PC-3 (cell line): ENCODE results near the gene KLK1. TPM values are rescaled to one million over a fixed set of nuclear protein-coding genes. Genes with fewer than 3 reads are reported as not detected.

Experiments used
- ATAC-seq: fragments of 200-7000 bp; cut with Tn5 transposase; 2 replicates; pipeline ENCODE4 v1.9.1; 2020; ENCODE audit warnings: mild to moderate bottlenecking, moderate library complexity
- BruUV-seq: library from RNA; stranded (reverse); fragments of 400-500 nt; replicated peaks from 2 replicates; lab custom pipeline; 2021; lab: Mats Ljungman, UMichigan
- CTCF ChIA-PET: fragments of 300-600 bp; sonication (Branson Sonifier 250); formaldehyde crosslinking; loops from one replicate; lab custom pipeline; 2022; ENCODE audit warnings: antibody characterized with exemption; lab: Charles Lee
- POLR2A ChIA-PET: fragments of 300-600 bp; sonication (Branson Sonifier 250); formaldehyde crosslinking; loops from one replicate; lab custom pipeline; 2022; ENCODE audit warnings: antibody characterized with exemption; ENCODE audit not compliant: unreplicated experiment; lab: Charles Lee
- DNase-seq: peaks from one replicate; pipeline ENCODE4 v3.0.0-alpha.2; 2015
- H2AFZ ChIP-seq: fragments of 300-600 bp; sonication (generic); 2 replicates; pipeline ENCODE4 v1.6.0; 2016; ENCODE audit warnings: antibody characterized with exemption, low read length
- H3F3A ChIP-seq: fragments of 300-600 bp; sonication (generic); one replicate; pipeline ENCODE4 v1.6.0; 2017; ENCODE audit warnings: antibody characterized with exemption, low read length, control low read depth, mild to moderate bottlenecking; ENCODE audit not compliant: unreplicated experiment
- H3K27ac ChIP-seq: fragments of 300-600 bp; sonication (generic); 2 replicates; pipeline ENCODE4 v1.5.1; 2016; ENCODE audit warnings: mild to moderate bottlenecking, low read length
- H3K27me3 ChIP-seq: fragments of 300-600 bp; sonication (generic); 2 replicates; pipeline ENCODE4 v1.6.1; 2016; ENCODE audit warnings: low read length, mixed read lengths
- H3K36me3 ChIP-seq: fragments of 300-600 bp; sonication (generic); 2 replicates; pipeline ENCODE4 v1.6.1; 2016; ENCODE audit warnings: low read depth, mixed run types, low read length, mixed read lengths
- H3K4me1 ChIP-seq: fragments of 300-600 bp; sonication (generic); 2 replicates; pipeline ENCODE4 v1.5.1; 2016; ENCODE audit warnings: low read length; ENCODE audit not compliant: insufficient read depth
- H3K4me2 ChIP-seq: fragments of 300-600 bp; sonication (generic); 2 replicates; pipeline ENCODE4 v1.6.0; 2016; ENCODE audit warnings: low read length
- H3K4me3 ChIP-seq: fragments of 300-600 bp; sonication (generic); 2 replicates; pipeline ENCODE4 v1.5.1; 2016; ENCODE audit warnings: mild to moderate bottlenecking, low read length, mixed read lengths
- H3K79me2 ChIP-seq: fragments of 300-600 bp; sonication (generic); 2 replicates; pipeline ENCODE4 v1.6.1; 2017; ENCODE audit warnings: low read length, mixed read lengths
- H3K9ac ChIP-seq: fragments of 300-600 bp; sonication (generic); 2 replicates; pipeline ENCODE4 v1.6.0; 2016; ENCODE audit warnings: mild to moderate bottlenecking, low read length
- H3K9me2 ChIP-seq: fragments of 300-600 bp; sonication (generic); replicated peaks from 2 replicates; pipeline ENCODE4 v1.6.1; 2016; ENCODE audit warnings: mixed run types, low read length, mixed read lengths
- H3K9me3 ChIP-seq: fragments of 300-600 bp; sonication (generic); 2 replicates; pipeline ENCODE4 v1.6.1; 2016; ENCODE audit warnings: low read length, mixed read lengths
- H4K20me1 ChIP-seq: fragments of 300-600 bp; sonication (generic); 2 replicates; pipeline ENCODE4 v1.6.1; 2016; ENCODE audit warnings: low read length, mixed read lengths
- EZH2 ChIP-seq: fragments of 300-600 bp; sonication (generic); IDR thresholded peaks from one replicate; pipeline ENCODE4 v1.6.1; 2017; ENCODE audit warnings: antibody characterized with exemption, mild to moderate bottlenecking, low read length; ENCODE audit not compliant: unreplicated experiment
- EZH2phosphoT487 ChIP-seq: fragments of 300-600 bp; sonication (generic); IDR thresholded peaks from 2 replicates; pipeline ENCODE4 v1.6.1; 2018; ENCODE audit warnings: mild to moderate bottlenecking, antibody characterized with exemption, low read length, borderline replicate concordance
- intact Hi-C: fragments of 100-400 bp; cut with micrococcal nuclease; formaldehyde crosslinking; loops from 2 replicates; pipeline ENCODE4 v1.9.0; 2023
- total RNA-seq: library from RNA; depleted of rRNA; stranded (reverse); fragments of >200 nt; gene quantifications from 2 replicates; pipeline ENCODE4 v1.2.3, GENCODE V29; 2014
- TF ChIP-seq, protein P1 (sequence below): fragments of 300-600 bp; sonication (generic); conservative IDR thresholded peaks from 2 replicates; pipeline ENCODE4 v1.5.1; 2017; ENCODE audit warnings: antibody characterized with exemption, low read depth, mild to moderate bottlenecking, low read length

KLK1 gene
- total RNA-seq, 1 experiment from 2014 or later: not detected

DNA sequence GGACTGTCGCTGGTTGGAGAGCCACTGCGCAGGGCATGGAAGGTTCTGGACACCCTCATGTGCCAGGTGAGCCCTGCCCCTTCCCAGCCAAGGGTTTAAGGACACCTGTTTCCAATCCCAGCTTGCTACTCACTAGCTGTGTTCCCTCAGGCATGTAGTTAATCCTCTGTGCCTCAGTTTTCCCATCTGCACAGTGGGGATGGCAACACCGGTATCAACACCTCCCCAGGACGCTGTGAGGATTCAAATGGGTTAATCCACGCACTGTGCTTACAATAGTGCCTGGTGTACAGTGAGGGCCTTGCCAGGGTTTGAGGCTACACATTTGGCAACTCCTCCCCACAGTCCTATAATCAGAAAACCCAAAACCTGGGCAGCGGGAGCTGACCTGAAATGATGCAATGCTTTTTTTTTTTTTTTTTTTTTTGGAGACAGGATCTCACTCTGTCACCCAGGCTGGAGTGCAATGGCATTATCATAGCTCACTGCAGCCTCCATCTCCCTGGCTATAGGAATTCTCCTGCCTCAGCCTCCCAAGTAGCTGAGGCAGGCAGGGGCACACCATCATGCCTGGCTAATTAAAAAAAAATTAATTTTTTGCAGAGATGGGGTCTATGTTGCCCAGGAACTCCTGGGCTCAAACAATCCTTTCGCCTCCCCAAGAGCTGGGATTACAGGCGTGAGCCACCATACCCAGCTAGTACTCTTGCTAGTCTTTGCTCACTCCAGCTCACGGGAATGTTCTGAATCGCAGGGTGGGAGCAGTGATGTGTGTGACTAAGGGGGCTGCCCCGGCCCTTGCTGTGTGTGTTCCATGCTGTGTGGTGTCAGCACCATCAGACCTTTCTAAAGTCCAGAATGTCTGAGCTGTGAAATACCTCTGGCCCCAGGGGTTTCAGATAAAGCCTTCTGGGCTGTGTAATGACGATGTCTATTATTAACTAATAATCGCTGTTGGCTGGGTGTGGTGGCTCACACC, 31.0 kb downstream of the KLK1 start:
- no peaks in the 10 kb centered on the region for H3K9me3 ChIP-seq
- no peak overlapping the region for H3K4me2 ChIP-seq
- no peak overlapping the region for H3K9ac ChIP-seq
- no peaks in the 10 kb centered on the region for H3K27me3 ChIP-seq
- peaks cover 22% of the 10 kb centered on the region for H4K20me1 ChIP-seq
- peaks cover 10% of the 10 kb centered on the region for H3K36me3 ChIP-seq
- no peak overlapping the region for H3K27ac ChIP-seq
- intact Hi-C loops: no loop called here
- H3F3A ChIP-seq: peaks cover under 1% of the 10 kb centered on the region
- ChIA-PET POLR2A (interaction anchor here (0.7 kb wide), 2 partner anchors 71 to 339 kb away, joined by 4 to 6 read pairs; no protein-coding TSS in a partner anchor), CTCF (interaction anchor here (0.7 kb wide), 1 partner anchor 10 kb away, joined by 3 read pairs; no protein-coding TSS in a partner anchor)
- ATAC-seq (no peak), DNase-seq (peak; percentile 32)
- TF ChIP-seq EZH2phosphoT487 (no peak), EZH2 (no peak)
- TF ChIP-seq, protein P1, sequence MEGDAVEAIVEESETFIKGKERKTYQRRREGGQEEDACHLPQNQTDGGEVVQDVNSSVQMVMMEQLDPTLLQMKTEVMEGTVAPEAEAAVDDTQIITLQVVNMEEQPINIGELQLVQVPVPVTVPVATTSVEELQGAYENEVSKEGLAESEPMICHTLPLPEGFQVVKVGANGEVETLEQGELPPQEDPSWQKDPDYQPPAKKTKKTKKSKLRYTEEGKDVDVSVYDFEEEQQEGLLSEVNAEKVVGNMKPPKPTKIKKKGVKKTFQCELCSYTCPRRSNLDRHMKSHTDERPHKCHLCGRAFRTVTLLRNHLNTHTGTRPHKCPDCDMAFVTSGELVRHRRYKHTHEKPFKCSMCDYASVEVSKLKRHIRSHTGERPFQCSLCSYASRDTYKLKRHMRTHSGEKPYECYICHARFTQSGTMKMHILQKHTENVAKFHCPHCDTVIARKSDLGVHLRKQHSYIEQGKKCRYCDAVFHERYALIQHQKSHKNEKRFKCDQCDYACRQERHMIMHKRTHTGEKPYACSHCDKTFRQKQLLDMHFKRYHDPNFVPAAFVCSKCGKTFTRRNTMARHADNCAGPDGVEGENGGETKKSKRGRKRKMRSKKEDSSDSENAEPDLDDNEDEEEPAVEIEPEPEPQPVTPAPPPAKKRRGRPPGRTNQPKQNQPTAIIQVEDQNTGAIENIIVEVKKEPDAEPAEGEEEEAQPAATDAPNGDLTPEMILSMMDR: no peak
- no peaks in the 10 kb centered on the region for H3K79me2 ChIP-seq
- BruUV-seq: no TSS peak
- H3K4me1 ChIP-seq: no peaks in the 10 kb centered on the region
- no peak overlapping the region for H3K4me3 ChIP-seq
- H2AFZ ChIP-seq: no peak overlapping the region
- no peaks in the 10 kb centered on the region for H3K9me2 ChIP-seq

DNA sequence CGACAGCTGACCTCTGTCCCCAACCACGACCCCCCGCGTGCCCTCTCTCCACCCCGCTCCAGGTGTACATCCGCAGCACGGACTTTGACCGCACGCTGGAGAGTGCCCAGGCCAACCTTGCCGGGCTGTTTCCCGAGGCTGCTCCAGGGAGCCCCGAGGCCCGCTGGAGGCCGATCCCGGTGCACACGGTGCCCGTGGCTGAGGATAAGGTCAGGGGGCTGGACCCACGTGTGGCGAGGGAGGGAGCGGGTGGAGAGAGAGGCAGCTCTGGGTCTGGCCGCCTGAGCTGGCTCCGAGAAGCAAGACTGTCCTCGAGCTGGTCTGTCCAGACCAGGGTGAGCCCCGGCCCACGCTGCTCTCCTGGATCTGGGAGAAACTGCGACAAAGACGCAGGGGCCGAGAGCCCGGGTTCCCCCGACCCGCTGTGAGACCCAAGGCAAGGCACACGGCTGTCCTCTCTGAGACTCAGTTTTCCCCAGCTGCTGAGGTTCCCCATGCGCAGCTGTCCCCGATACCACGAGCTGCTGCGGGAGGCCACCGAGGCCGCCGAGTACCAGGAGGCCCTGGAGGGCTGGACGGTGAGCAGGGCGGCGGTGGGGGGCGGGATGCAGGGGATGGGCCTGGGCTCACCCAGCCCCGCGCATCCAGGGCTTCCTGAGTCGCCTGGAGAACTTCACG, 31.9 kb downstream of the KLK1 start:
- H3K9ac ChIP-seq: no peak overlapping the region
- no peaks in the 10 kb centered on the region for H3K9me3 ChIP-seq
- H3K4me3 ChIP-seq: no peak overlapping the region
- ATAC-seq (0 out of 2 replicates have a peak, but pooled peaks have one; percentile 2), DNase-seq (peak; percentile 23)
- no peaks in the 10 kb centered on the region for H3F3A ChIP-seq
- no peak overlapping the region for H3K27ac ChIP-seq
- intact Hi-C loops: no loop called here
- peaks cover 1% of the 10 kb centered on the region; the same call in 1 of the 2 replicates for H3K36me3 ChIP-seq
- TF ChIP-seq EZH2: no peak
- TF ChIP-seq, protein P1: no peak
- no peak for TF ChIP-seq EZH2phosphoT487
- no peaks in the 10 kb centered on the region for H3K9me2 ChIP-seq
- no peaks in the 10 kb centered on the region for H3K4me1 ChIP-seq
- CTCF ChIA-PET: no interaction called here
- H2AFZ ChIP-seq: no peak overlapping the region
- POLR2A ChIA-PET: no interaction called here
- no peaks in the 10 kb centered on the region for H3K27me3 ChIP-seq
- H3K4me2 ChIP-seq: no peak overlapping the region
- no peaks in the 10 kb centered on the region for H3K79me2 ChIP-seq
- no TSS peak for BruUV-seq
- H4K20me1 ChIP-seq: peaks cover 13% of the 10 kb centered on the region
